Measurements from ENCODE around the gene ATAD1. TPM values are rescaled to one million over a fixed set of nuclear protein-coding genes. Genes with fewer than 3 reads are reported as not detected.

Gene ATAD1
- total and polyA plus RNA-seq, 2 of the 8 experiments (the other 6 are each of a cell fraction or from before 2014, with no cell fraction given), result 8.9 to 35.3 TPM

DNA sequence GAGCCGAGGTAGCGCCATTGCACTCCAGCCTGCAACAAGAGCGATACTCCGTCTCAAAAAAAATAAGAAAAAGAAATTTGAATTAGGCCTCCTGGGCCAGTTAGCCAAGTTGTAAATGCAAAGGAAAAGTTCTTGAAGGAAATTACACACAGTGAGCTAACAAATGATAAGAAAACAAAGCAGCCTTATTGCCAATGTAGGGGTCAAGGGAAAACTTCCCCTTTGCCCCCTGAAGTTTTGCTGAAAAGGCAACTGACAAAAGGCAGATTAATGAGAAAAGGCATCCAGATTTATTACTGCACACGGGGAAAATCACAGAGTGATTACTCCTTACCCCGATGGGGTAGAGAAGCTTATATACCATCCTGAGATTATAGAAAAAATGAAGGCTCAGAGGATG lies 88.1 kb downstream of the ATAD1 start (continued):
- TF ChIP-seq CHD7 (IDR thresholded peaks at IDR 0.05; ENCODE audit: insufficient replicate concordance, low read length) (no peak), YY1 (IDR thresholded peaks at IDR 0.05; ENCODE audit: low read depth, low read length) (no peak), RFX5 (IDR thresholded peaks at IDR 0.05; ENCODE audit: borderline replicate concordance, low read depth, low read length) (no peak)

Measured in H1 (cell line).